IMR-90 (cell line): ENCODE results near the gene SSPN.

Source experiments
- CTCF ChIP-seq: conservative IDR thresholded peaks from 2 replicates; pipeline ENCODE4 v1.5.1; 2012; ENCODE audit warnings: mild to moderate bottlenecking, low read depth, low read length, improper control_type of control experiment
- MXI1 ChIP-seq: IDR thresholded peaks from 2 replicates; pipeline ENCODE4 v1.6.1; 2012; ENCODE audit warnings: low read depth, mild to moderate bottlenecking, low read length, moderate library complexity, borderline replicate concordance

GRCh38 chr12:26278666-26279065 is 83.3 kb downstream of the SSPN start:
- TF ChIP-seq MXI1 = no peak
- TF ChIP-seq CTCF = no peak
